Uterus (tissue), 2 donors: Measurements from ENCODE around the gene GALNT9.

Source experiments
- POLR2A ChIP-seq, 2 donors: fragments of 450-650 bp; IDR thresholded peaks; one replicate each; pipeline ENCODE4 v1.6.1; 2016; ENCODE audit warnings: antibody characterized with exemption in 2 of 2, mild to moderate bottlenecking in 1 of 2, moderate library complexity in 1 of 2
- TF ChIP-seq, protein P1 (sequence below), 4 experiments: fragments of 200-600 bp in 2 of 4; fragments of 450-650 bp in 2 of 4; sonication (generic) in 2 of 4; IDR thresholded peaks; one replicate each; pipeline ENCODE4 v1.5.1; 2016 to 2019; ENCODE audit warnings: antibody characterized with exemption in 4 of 4, mild to moderate bottlenecking in 2 of 4, moderate library complexity in 1 of 4

DNA sequence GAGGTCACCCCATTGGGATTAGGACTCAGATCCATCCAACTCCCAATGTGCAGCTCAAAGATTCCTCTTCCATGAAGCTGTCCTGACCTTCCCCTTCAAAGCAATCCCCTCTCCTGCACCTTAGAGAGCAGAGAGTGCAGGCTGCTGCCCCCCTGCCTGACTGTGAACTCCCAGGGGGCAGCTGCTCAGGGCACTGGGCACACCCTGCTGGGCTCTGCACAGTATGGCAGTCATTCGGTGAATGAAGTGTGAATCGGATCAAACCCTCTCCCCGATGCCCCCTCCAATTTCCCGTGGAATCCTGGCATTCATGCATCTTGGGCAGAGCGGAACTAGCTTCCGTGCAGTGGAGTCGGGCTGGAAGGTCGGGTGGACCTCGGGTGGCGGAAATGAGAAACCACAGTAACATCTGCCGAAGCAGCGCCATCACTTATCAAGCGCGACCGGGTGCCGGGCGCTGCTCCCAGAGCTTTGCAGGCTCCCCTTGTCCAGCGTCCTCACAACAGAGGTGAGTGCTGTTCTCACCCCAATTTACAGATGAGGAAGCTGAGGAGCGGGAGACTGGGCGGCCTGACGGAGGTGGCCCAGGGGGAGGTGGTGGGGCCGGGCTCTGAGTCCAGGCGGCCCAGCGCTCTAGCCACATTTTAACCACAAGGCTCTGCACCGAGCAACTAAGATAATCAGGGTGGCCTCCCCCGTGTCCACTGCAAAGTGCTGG, 14.7 kb downstream of the GALNT9 start:
- TF ChIP-seq POLR2A (IDR thresholded peaks at IDR 0.05), result no peak
- TF ChIP-seq, protein P1, sequence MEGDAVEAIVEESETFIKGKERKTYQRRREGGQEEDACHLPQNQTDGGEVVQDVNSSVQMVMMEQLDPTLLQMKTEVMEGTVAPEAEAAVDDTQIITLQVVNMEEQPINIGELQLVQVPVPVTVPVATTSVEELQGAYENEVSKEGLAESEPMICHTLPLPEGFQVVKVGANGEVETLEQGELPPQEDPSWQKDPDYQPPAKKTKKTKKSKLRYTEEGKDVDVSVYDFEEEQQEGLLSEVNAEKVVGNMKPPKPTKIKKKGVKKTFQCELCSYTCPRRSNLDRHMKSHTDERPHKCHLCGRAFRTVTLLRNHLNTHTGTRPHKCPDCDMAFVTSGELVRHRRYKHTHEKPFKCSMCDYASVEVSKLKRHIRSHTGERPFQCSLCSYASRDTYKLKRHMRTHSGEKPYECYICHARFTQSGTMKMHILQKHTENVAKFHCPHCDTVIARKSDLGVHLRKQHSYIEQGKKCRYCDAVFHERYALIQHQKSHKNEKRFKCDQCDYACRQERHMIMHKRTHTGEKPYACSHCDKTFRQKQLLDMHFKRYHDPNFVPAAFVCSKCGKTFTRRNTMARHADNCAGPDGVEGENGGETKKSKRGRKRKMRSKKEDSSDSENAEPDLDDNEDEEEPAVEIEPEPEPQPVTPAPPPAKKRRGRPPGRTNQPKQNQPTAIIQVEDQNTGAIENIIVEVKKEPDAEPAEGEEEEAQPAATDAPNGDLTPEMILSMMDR (IDR thresholded peaks at IDR 0.05), result no peak
